K562 (cell line): Measurements from ENCODE around the gene CSF1. TPM values are rescaled to one million over a fixed set of nuclear protein-coding genes. Genes with fewer than 3 reads are reported as not detected.

Source experiments
- ASH1L ChIP-seq: fragments of 450-650 bp; IDR thresholded peaks from 2 replicates; pipeline ENCODE4 v1.6.1; 2018; ENCODE audit warnings: borderline replicate concordance, mild to moderate bottlenecking, low read depth; ENCODE audit not compliant: partially characterized antibody
- CBFA2T3 ChIP-seq: fragments of 450-650 bp; IDR thresholded peaks from 2 replicates; pipeline ENCODE4 v1.6.1; 2017
- HDAC1 ChIP-seq, 2 experiments: fragments of 450-650 bp; IDR thresholded peaks; 2 replicates each; pipeline ENCODE4 v1.6.1; 2016 to 2017; ENCODE audit warnings: inconsistent platforms in 1 of 2, mild to moderate bottlenecking in 1 of 2, moderate library complexity in 1 of 2
- HLTF ChIP-seq: fragments of 450-650 bp; IDR thresholded peaks from 2 replicates; pipeline ENCODE4 v1.6.1; 2016
- HMGXB4 ChIP-seq: sonication (generic); formaldehyde crosslinking; IDR thresholded peaks from 2 replicates; pipeline ENCODE4 v1.8.1; 2023; ENCODE audit warnings: mild to moderate bottlenecking, missing genetic modification reagents
- HNRNPK ChIP-seq: fragments of 200-400 bp; formaldehyde crosslinking; IDR thresholded peaks from one replicate; pipeline ENCODE4 v1.6.1; 2018; ENCODE audit warnings: mild to moderate bottlenecking, low read depth, low read length; ENCODE audit not compliant: poor library complexity, severe bottlenecking
- LARP7 ChIP-seq: fragments of 450-650 bp; IDR thresholded peaks from 2 replicates; pipeline ENCODE4 v1.6.1; 2016
- MCM7 ChIP-seq, 2 experiments: fragments of 450-650 bp; IDR thresholded peaks; 2 replicates each; pipeline ENCODE4 v1.6.1; 2016 to 2018
- NCOA6 ChIP-seq: fragments of 450-650 bp; IDR thresholded peaks from 2 replicates; pipeline ENCODE4 v1.6.1; 2017; ENCODE audit warnings: mild to moderate bottlenecking
- OTX1 ChIP-seq: fragments of 450-650 bp; formaldehyde crosslinking; IDR thresholded peaks from 2 replicates; pipeline ENCODE4 v1.4.0; 2022; ENCODE audit warnings: mild to moderate bottlenecking
- polyA plus RNA-seq, 8 experiments: library from polyadenylated mRNA; depleted of rRNA in 4 of 8; stranded (reverse) in 5 of 8; unstranded in 3 of 8; fragments of >200 nt; fragmentation: Nextera tagmentation in 2 of 8; fragmentation: Illumina TruSeq in 1 of 8; extraction: Ambion mirVana in 2 of 8; extraction: Trizol in 1 of 8; gene quantifications; 2 replicates each; pipeline versions ENCODE4 v1.2.1 to v1.2.3, GENCODE V29; 2011 to 2014; ENCODE audit warnings: inconsistent platforms in 1 of 8, missing spikeins in 1 of 8
- total RNA-seq, 7 experiments: library from RNA; depleted of rRNA in 6 of 7; stranded (reverse); fragments of >200 nt in 6 of 7; fragmentation: Illumina TruSeq in 2 of 7; extraction: Trizol in 2 of 7; gene quantifications; 2 replicates each; pipeline versions ENCODE4 v1.2.1 to v1.2.3, GENCODE V29; 2011 to 2021; ENCODE audit warnings: low replicate concordance in 1 of 7
- TF ChIP-seq, protein P1 (sequence below), 2 experiments: IDR thresholded peaks; 2 replicates each; pipeline ENCODE4 v1.6.1; 2011; ENCODE audit warnings: borderline replicate concordance in 1 of 2, control low read depth in 1 of 2, low read depth in 1 of 2, low read length in 1 of 2, mild to moderate bottlenecking in 1 of 2, mixed read lengths in 1 of 2, moderate library complexity in 1 of 2; ENCODE audit not compliant: insufficient read depth in 1 of 2, insufficient read length in 1 of 2, poor library complexity in 1 of 2, severe bottlenecking in 1 of 2; ENCODE audit errors: extremely low read depth in 1 of 2
- TF ChIP-seq, protein P2 (sequence below): IDR thresholded peaks from 2 replicates; pipeline ENCODE4 v1.6.1; 2016; ENCODE audit warnings: missing genetic modification characterization, missing compliant biosample characterization
- TF ChIP-seq, protein P3 (sequence below): fragments of 450-650 bp; formaldehyde crosslinking; IDR thresholded peaks from 2 replicates; pipeline ENCODE4 v1.4.0; 2020; ENCODE audit warnings: mild to moderate bottlenecking
- TF ChIP-seq, protein P4 (sequence below): fragments of 250-450 bp; sonication (Bioruptor Pico); IDR thresholded peaks from 2 replicates; pipeline ENCODE4 v1.4.0; 2020; ENCODE audit warnings: mild to moderate bottlenecking, moderate library complexity, borderline replicate concordance
- TF ChIP-seq, protein P5 (sequence below): fragments of 250-450 bp; sonication (Bioruptor Pico); IDR thresholded peaks from 2 replicates; pipeline ENCODE4 v1.8.0; 2022; ENCODE audit warnings: inconsistent platforms, mild to moderate bottlenecking, moderate library complexity, borderline replicate concordance

The CSF1 gene
- total and polyA plus RNA-seq, 9 of the 15 experiments (the other 6 are each of a cell fraction or from before 2014, with no cell fraction given) = 0.18 to 11.8 (median 2.8) TPM

GRCh38 chr1:109907190-109907774 is 3.4 kb upstream of the CSF1 start (continued):
- TF ChIP-seq, protein P1, sequence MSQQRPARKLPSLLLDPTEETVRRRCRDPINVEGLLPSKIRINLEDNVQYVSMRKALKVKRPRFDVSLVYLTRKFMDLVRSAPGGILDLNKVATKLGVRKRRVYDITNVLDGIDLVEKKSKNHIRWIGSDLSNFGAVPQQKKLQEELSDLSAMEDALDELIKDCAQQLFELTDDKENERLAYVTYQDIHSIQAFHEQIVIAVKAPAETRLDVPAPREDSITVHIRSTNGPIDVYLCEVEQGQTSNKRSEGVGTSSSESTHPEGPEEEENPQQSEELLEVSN (IDR thresholded peaks at IDR 0.05; ENCODE audit: borderline replicate concordance in 1 of 2, extremely low read depth in 1 of 2, insufficient read depth in 1 of 2, insufficient read length in 1 of 2, low read depth in 1 of 2, low read length in 1 of 2, poor library complexity in 1 of 2, severe bottlenecking in 1 of 2) = no peak
- TF ChIP-seq, protein P2, sequence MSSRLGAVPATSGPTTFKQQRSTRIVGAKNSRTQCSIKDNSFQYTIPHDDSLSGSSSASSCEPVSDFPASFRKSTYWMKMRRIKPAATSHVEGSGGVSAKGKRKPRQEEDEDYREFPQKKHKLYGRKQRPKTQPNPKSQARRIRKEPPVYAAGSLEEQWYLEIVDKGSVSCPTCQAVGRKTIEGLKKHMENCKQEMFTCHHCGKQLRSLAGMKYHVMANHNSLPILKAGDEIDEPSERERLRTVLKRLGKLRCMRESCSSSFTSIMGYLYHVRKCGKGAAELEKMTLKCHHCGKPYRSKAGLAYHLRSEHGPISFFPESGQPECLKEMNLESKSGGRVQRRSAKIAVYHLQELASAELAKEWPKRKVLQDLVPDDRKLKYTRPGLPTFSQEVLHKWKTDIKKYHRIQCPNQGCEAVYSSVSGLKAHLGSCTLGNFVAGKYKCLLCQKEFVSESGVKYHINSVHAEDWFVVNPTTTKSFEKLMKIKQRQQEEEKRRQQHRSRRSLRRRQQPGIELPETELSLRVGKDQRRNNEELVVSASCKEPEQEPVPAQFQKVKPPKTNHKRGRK (tag) = peak; percentile 99
- TF ChIP-seq MCM7 (IDR thresholded peaks at IDR 0.05) (no peak), ASH1L (peak; percentile 17), NCOA6 (no peak), HLTF (peak; percentile 68; the same call in 1 of the 2 replicates), HDAC1 (IDR thresholded peaks at IDR 0.05) (peak in 1 of 2 experiments; percentile 26; a peak in 1 of 4 replicates), OTX1 (CRISPR knock-in tag) (peak; percentile 78; the same call in 1 of the 2 replicates), HNRNPK (no peak), CBFA2T3 (no peak), LARP7 (peak; percentile 78; the same call in 1 of the 2 replicates), HMGXB4 (CRISPR knock-in tag) (no peak)
- TF ChIP-seq, protein P3, sequence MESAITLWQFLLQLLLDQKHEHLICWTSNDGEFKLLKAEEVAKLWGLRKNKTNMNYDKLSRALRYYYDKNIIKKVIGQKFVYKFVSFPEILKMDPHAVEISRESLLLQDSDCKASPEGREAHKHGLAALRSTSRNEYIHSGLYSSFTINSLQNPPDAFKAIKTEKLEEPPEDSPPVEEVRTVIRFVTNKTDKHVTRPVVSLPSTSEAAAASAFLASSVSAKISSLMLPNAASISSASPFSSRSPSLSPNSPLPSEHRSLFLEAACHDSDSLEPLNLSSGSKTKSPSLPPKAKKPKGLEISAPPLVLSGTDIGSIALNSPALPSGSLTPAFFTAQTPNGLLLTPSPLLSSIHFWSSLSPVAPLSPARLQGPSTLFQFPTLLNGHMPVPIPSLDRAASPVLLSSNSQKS (CRISPR knock-in tag) = no peak
- TF ChIP-seq, protein P4, sequence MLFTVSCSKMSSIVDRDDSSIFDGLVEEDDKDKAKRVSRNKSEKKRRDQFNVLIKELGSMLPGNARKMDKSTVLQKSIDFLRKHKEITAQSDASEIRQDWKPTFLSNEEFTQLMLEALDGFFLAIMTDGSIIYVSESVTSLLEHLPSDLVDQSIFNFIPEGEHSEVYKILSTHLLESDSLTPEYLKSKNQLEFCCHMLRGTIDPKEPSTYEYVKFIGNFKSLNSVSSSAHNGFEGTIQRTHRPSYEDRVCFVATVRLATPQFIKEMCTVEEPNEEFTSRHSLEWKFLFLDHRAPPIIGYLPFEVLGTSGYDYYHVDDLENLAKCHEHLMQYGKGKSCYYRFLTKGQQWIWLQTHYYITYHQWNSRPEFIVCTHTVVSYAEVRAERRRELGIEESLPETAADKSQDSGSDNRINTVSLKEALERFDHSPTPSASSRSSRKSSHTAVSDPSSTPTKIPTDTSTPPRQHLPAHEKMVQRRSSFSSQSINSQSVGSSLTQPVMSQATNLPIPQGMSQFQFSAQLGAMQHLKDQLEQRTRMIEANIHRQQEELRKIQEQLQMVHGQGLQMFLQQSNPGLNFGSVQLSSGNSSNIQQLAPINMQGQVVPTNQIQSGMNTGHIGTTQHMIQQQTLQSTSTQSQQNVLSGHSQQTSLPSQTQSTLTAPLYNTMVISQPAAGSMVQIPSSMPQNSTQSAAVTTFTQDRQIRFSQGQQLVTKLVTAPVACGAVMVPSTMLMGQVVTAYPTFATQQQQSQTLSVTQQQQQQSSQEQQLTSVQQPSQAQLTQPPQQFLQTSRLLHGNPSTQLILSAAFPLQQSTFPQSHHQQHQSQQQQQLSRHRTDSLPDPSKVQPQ (CRISPR knock-in tag) = no peak
- TF ChIP-seq, protein P5, sequence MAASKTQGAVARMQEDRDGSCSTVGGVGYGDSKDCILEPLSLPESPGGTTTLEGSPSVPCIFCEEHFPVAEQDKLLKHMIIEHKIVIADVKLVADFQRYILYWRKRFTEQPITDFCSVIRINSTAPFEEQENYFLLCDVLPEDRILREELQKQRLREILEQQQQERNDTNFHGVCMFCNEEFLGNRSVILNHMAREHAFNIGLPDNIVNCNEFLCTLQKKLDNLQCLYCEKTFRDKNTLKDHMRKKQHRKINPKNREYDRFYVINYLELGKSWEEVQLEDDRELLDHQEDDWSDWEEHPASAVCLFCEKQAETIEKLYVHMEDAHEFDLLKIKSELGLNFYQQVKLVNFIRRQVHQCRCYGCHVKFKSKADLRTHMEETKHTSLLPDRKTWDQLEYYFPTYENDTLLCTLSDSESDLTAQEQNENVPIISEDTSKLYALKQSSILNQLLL (CRISPR knock-in tag) = no peak
